HepG2 (cell line): Measurements from ENCODE around the gene MARK2. TPM values are rescaled to one million over a fixed set of nuclear protein-coding genes. Genes with fewer than 3 reads are reported as not detected.

Experiments
- NCOA1 ChIP-seq: sonication (generic); formaldehyde crosslinking; IDR thresholded peaks from 2 replicates; pipeline ENCODE4 v1.9.0; 2021; ENCODE audit warnings: missing genetic modification reagents
- NR2C2 ChIP-seq: sonication (generic); formaldehyde crosslinking; IDR thresholded peaks from 2 replicates; pipeline ENCODE4 v1.4.0; 2020; ENCODE audit warnings: missing genetic modification reagents, mild to moderate bottlenecking, moderate library complexity, borderline replicate concordance
- PCBP1 ChIP-seq: fragments of 200-400 bp; formaldehyde crosslinking; IDR thresholded peaks from 2 replicates; pipeline ENCODE4 v1.6.1; 2017; ENCODE audit warnings: mild to moderate bottlenecking, low read depth, low read length, borderline replicate concordance
- POLR2G ChIP-seq: fragments of 200-400 bp; formaldehyde crosslinking; IDR thresholded peaks from 2 replicates; pipeline ENCODE4 v1.6.1; 2018; ENCODE audit warnings: mild to moderate bottlenecking, low read depth, low read length, moderate library complexity
- REPIN1 ChIP-seq: sonication (generic); formaldehyde crosslinking; IDR thresholded peaks from 2 replicates; pipeline ENCODE4 v1.8.0; 2022; ENCODE audit warnings: missing genetic modification reagents, low read depth, mild to moderate bottlenecking, borderline replicate concordance
- TBX3 ChIP-seq: fragments of 450-650 bp; IDR thresholded peaks from 2 replicates; pipeline ENCODE4 v1.6.1; 2017; ENCODE audit warnings: antibody characterized with exemption, mild to moderate bottlenecking, inconsistent platforms, borderline replicate concordance
- TRAFD1 ChIP-seq: sonication (generic); formaldehyde crosslinking; IDR thresholded peaks from 2 replicates; pipeline ENCODE4 v1.5.1; 2020; ENCODE audit warnings: missing genetic modification reagents, mild to moderate bottlenecking, borderline replicate concordance
- ZBTB33 ChIP-seq: sonication (generic); formaldehyde crosslinking; IDR thresholded peaks from 2 replicates; pipeline ENCODE4 v1.4.0; 2020; ENCODE audit warnings: missing genetic modification reagents
- ZFP62 ChIP-seq: sonication (generic); formaldehyde crosslinking; IDR thresholded peaks from 2 replicates; pipeline ENCODE4 v1.4.0; 2020; ENCODE audit warnings: missing genetic modification reagents
- ZFX ChIP-seq: sonication (generic); formaldehyde crosslinking; IDR thresholded peaks from 2 replicates; pipeline ENCODE4 v1.4.0; 2020; ENCODE audit warnings: mild to moderate bottlenecking, low read depth, missing genetic modification reagents, moderate library complexity
- ZMYM4 ChIP-seq: sonication (generic); formaldehyde crosslinking; IDR thresholded peaks from 2 replicates; pipeline ENCODE4 v1.8.1; 2023; ENCODE audit warnings: mild to moderate bottlenecking, missing genetic modification reagents
- ZNF460 ChIP-seq: sonication (generic); formaldehyde crosslinking; IDR thresholded peaks from 2 replicates; pipeline ENCODE4 v1.5.1; 2020; ENCODE audit warnings: missing genetic modification reagents, mild to moderate bottlenecking, borderline replicate concordance
- ZNF570 ChIP-seq: sonication (generic); formaldehyde crosslinking; IDR thresholded peaks from 2 replicates; pipeline ENCODE4 v1.4.0; 2020; ENCODE audit warnings: mild to moderate bottlenecking, missing genetic modification reagents, borderline replicate concordance
- polyA plus RNA-seq, 8 experiments: library from polyadenylated mRNA; depleted of rRNA in 3 of 8; stranded (reverse) in 7 of 8; unstranded in 1 of 8; fragments of >200 nt; fragmentation: Illumina TruSeq in 4 of 8; extraction: Trizol in 4 of 8; gene quantifications; 2 replicates each; pipeline versions ENCODE4 v1.2.1 to v1.2.3, GENCODE V29; 2011 to 2016; ENCODE audit warnings: low read depth in 4 of 8, missing spikeins in 1 of 8, mixed read lengths in 1 of 8; ENCODE audit not compliant: insufficient read depth in 1 of 8
- total RNA-seq, 5 experiments: library from RNA; depleted of rRNA; stranded (reverse); fragments of >200 nt; fragmentation: Illumina TruSeq; extraction: Trizol; gene quantifications; 2 replicates each; pipeline ENCODE4 v1.2.3, GENCODE V29; 2016; ENCODE audit warnings: low read depth in 1 of 5
- TF ChIP-seq, protein P1 (sequence below): sonication (generic); formaldehyde crosslinking; IDR thresholded peaks from 2 replicates; pipeline ENCODE4 v1.5.0; 2020; ENCODE audit warnings: missing genetic modification reagents
- TF ChIP-seq, protein P2 (sequence below): sonication (generic); formaldehyde crosslinking; IDR thresholded peaks from 2 replicates; pipeline ENCODE4 v1.4.0; 2020; ENCODE audit warnings: mild to moderate bottlenecking, missing genetic modification reagents
- TF ChIP-seq, protein P3 (sequence below): sonication (generic); formaldehyde crosslinking; IDR thresholded peaks from 2 replicates; pipeline ENCODE4 v1.4.0; 2020; ENCODE audit warnings: mild to moderate bottlenecking, missing genetic modification reagents
- TF ChIP-seq, protein P4 (sequence below): sonication (generic); formaldehyde crosslinking; IDR thresholded peaks from 2 replicates; pipeline ENCODE4 v1.4.0; 2020; ENCODE audit warnings: missing genetic modification reagents

MARK2 gene
- total and polyA plus RNA-seq, 2 of the 13 experiments (the other 11 are each of a cell fraction or from before 2014, with no cell fraction given) = 13.5 to 13.9 TPM

DNA sequence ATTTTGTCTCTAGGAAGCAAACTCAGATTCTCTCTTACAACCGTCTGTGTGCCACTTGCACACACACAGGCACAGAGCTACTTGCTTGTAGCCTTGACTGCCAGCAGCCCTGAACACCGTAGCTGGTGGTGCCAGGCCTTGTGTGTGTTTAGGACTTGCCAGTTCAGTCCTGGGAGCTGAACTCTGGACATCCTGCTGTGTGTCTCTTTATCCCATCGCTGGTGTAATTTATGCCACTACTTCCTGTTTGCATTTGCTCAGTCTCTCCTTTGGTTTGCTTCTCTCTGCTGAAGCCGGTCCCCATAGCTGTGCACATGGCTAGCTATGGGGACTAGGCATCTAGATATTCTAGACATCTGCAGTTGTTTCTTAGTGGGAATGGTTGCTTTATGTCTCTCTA is 24.0 kb downstream of the MARK2 start (continued):
- peak; percentile 49; the same call in 1 of the 2 replicates for TF ChIP-seq ZBTB33
- TF ChIP-seq, protein P1, sequence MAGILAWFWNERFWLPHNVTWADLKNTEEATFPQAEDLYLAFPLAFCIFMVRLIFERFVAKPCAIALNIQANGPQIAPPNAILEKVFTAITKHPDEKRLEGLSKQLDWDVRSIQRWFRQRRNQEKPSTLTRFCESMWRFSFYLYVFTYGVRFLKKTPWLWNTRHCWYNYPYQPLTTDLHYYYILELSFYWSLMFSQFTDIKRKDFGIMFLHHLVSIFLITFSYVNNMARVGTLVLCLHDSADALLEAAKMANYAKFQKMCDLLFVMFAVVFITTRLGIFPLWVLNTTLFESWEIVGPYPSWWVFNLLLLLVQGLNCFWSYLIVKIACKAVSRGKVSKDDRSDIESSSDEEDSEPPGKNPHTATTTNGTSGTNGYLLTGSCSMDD = no peak
- TF ChIP-seq, protein P2, sequence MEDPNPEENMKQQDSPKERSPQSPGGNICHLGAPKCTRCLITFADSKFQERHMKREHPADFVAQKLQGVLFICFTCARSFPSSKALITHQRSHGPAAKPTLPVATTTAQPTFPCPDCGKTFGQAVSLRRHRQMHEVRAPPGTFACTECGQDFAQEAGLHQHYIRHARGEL (CRISPR knock-in tag) = no peak
- no peak for TF ChIP-seq ZMYM4 (CRISPR knock-in tag)
- no peak for TF ChIP-seq TBX3
- peak; percentile 56 for TF ChIP-seq ZFX
- TF ChIP-seq, protein P3, sequence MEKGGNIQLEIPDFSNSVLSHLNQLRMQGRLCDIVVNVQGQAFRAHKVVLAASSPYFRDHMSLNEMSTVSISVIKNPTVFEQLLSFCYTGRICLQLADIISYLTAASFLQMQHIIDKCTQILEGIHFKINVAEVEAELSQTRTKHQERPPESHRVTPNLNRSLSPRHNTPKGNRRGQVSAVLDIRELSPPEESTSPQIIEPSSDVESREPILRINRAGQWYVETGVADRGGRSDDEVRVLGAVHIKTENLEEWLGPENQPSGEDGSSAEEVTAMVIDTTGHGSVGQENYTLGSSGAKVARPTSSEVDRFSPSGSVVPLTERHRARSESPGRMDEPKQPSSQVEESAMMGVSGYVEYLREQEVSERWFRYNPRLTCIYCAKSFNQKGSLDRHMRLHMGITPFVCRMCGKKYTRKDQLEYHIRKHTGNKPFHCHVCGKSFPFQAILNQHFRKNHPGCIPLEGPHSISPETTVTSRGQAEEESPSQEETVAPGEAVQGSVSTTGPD = peak; percentile 85
- TF ChIP-seq NCOA1 (CRISPR knock-in tag) = no peak
- TF ChIP-seq ZNF570 (CRISPR knock-in tag) = no peak
- TF ChIP-seq REPIN1 (CRISPR knock-in tag) = no peak
- TF ChIP-seq ZFP62 (CRISPR knock-in tag) = no peak
- no peak for TF ChIP-seq TRAFD1 (CRISPR knock-in tag)
- TF ChIP-seq NR2C2 = no peak
- TF ChIP-seq, protein P4, sequence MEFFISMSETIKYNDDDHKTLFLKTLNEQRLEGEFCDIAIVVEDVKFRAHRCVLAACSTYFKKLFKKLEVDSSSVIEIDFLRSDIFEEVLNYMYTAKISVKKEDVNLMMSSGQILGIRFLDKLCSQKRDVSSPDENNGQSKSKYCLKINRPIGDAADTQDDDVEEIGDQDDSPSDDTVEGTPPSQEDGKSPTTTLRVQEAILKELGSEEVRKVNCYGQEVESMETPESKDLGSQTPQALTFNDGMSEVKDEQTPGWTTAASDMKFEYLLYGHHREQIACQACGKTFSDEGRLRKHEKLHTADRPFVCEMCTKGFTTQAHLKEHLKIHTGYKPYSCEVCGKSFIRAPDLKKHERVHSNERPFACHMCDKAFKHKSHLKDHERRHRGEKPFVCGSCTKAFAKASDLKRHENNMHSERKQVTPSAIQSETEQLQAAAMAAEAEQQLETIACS (CRISPR knock-in tag) = no peak
- TF ChIP-seq POLR2G = 0 out of 2 replicates have a peak, but pooled peaks have one; percentile 25
- TF ChIP-seq ZNF460 (CRISPR knock-in tag) = no peak
- TF ChIP-seq PCBP1 = no peak
